WTC11 (cell line): ENCODE measurements around the gene MAML2. TPM values are rescaled to one million over a fixed set of nuclear protein-coding genes. Genes with fewer than 3 reads are reported as not detected.

Source experiments
- ATAC-seq: fragments of 200-7000 bp; cut with Tn5 transposase; 2 replicates; pipeline ENCODE4 v1.10.0; 2021; ENCODE audit warnings: mild to moderate bottlenecking, moderate library complexity
- CTCF ChIA-PET: fragments of 300-600 bp; sonication (Branson Sonifier 250); formaldehyde crosslinking; loops from one replicate; lab custom pipeline; 2021; ENCODE audit warnings: antibody characterized with exemption; lab: Charles Lee
- POLR2A ChIA-PET: fragments of 350-600 bp; sonication (Branson Sonifier 250); formaldehyde crosslinking; loops from one replicate; lab custom pipeline; 2021; ENCODE audit warnings: antibody characterized with exemption; lab: Charles Lee
- DNase-seq: peaks from one replicate; pipeline ENCODE4 v3.0.0; 2021; ENCODE audit warnings: low spot score
- H3K27ac Mint-ChIP-seq: 2 replicates; pipeline ENCODE4 v1.8.0; 2021; ENCODE audit warnings: mixed read lengths
- H3K27me3 Mint-ChIP-seq: 2 replicates; pipeline ENCODE4 v1.8.0; 2021; ENCODE audit warnings: low read depth, mild to moderate bottlenecking, moderate library complexity, mixed read lengths
- H3K36me3 Mint-ChIP-seq: 2 replicates; pipeline ENCODE4 v1.8.0; 2021; ENCODE audit warnings: mixed read lengths
- H3K4me1 Mint-ChIP-seq: 2 replicates; pipeline ENCODE4 v1.8.0; 2022; ENCODE audit warnings: mixed read lengths
- H3K4me3 Mint-ChIP-seq: 2 replicates; pipeline ENCODE4 v1.8.0; 2021; ENCODE audit warnings: mild to moderate bottlenecking, moderate library complexity, mixed read lengths
- H3K9me3 Mint-ChIP-seq: 2 replicates; pipeline ENCODE4 v1.8.0; 2021; ENCODE audit warnings: mixed read lengths
- CBFB ChIP-seq: sonication (generic); formaldehyde crosslinking; IDR thresholded peaks from 2 replicates; pipeline ENCODE4 v1.8.1; 2022; ENCODE audit warnings: mild to moderate bottlenecking, low read depth, missing genetic modification reagents
- CREB1 ChIP-seq: sonication (generic); formaldehyde crosslinking; IDR thresholded peaks from 2 replicates; pipeline ENCODE4 v1.8.0; 2023; ENCODE audit warnings: mild to moderate bottlenecking, missing genetic modification reagents
- CREM ChIP-seq: sonication (generic); formaldehyde crosslinking; IDR thresholded peaks from 2 replicates; pipeline ENCODE4 v1.8.1; 2022; ENCODE audit warnings: mild to moderate bottlenecking, missing genetic modification reagents, moderate library complexity
- ETV6 ChIP-seq: sonication (generic); formaldehyde crosslinking; IDR thresholded peaks from 2 replicates; pipeline ENCODE4 v1.8.1; 2022; ENCODE audit warnings: mild to moderate bottlenecking, missing genetic modification reagents
- GTF2I ChIP-seq: fragments of 250-450 bp; sonication (Bioruptor Pico); conservative IDR thresholded peaks from 2 replicates; pipeline ENCODE4 v1.4.0; 2021; ENCODE audit warnings: mild to moderate bottlenecking
- HMGA2 ChIP-seq: fragments of 250-450 bp; sonication (Bioruptor Pico); IDR thresholded peaks from 2 replicates; pipeline ENCODE4 v1.4.0; 2021; ENCODE audit warnings: mild to moderate bottlenecking, moderate library complexity
- JAZF1 ChIP-seq: fragments of 250-450 bp; sonication (Bioruptor Pico); IDR thresholded peaks from 2 replicates; pipeline ENCODE4 v1.9.0; 2021; ENCODE audit warnings: moderate library complexity, mild to moderate bottlenecking, inconsistent platforms
- JUN ChIP-seq: sonication (generic); formaldehyde crosslinking; IDR thresholded peaks from 2 replicates; pipeline ENCODE4 v1.8.0; 2023; ENCODE audit warnings: mild to moderate bottlenecking, missing genetic modification reagents
- RORB ChIP-seq: fragments of 250-450 bp; sonication (Bioruptor Pico); IDR thresholded peaks from 2 replicates; pipeline ENCODE4 v1.9.0; 2021; ENCODE audit warnings: mild to moderate bottlenecking
- SOX15 ChIP-seq: fragments of 250-450 bp; sonication (Bioruptor Pico); IDR thresholded peaks from 2 replicates; pipeline ENCODE4 v1.9.0; 2021; ENCODE audit warnings: mild to moderate bottlenecking
- TEAD1 ChIP-seq: sonication (generic); formaldehyde crosslinking; IDR thresholded peaks from 2 replicates; pipeline ENCODE4 v1.8.0; 2022; ENCODE audit warnings: mild to moderate bottlenecking, missing genetic modification reagents
- ZMAT4 ChIP-seq: fragments of 250-450 bp; sonication (Bioruptor Pico); IDR thresholded peaks from 2 replicates; pipeline ENCODE4 v1.9.0; 2021; ENCODE audit warnings: mild to moderate bottlenecking
- ZNF263 ChIP-seq: sonication (generic); formaldehyde crosslinking; IDR thresholded peaks from 2 replicates; pipeline ENCODE4 v1.8.1; 2022; ENCODE audit warnings: low read depth, mild to moderate bottlenecking, moderate library complexity, missing genetic modification reagents
- total RNA-seq: library from RNA; stranded (reverse); gene quantifications from 3 replicates; pipeline ENCODE4 v1.2.3, GENCODE V29; 2021
- TF ChIP-seq, protein P1 (sequence below): fragments of 200-600 bp; IDR thresholded peaks from 2 replicates; pipeline ENCODE4 v1.8.0; 2022; ENCODE audit warnings: antibody characterized with exemption
- TF ChIP-seq, protein P2 (sequence below): fragments of 250-450 bp; sonication (Bioruptor Pico); IDR thresholded peaks from 2 replicates; pipeline ENCODE4 v1.9.0; 2021; ENCODE audit warnings: mild to moderate bottlenecking

The MAML2 gene
- total RNA-seq, 1 experiment from 2014 or later: 8.1 TPM

GRCh38 chr11:96257972-96258934 is 84.7 kb downstream of the MAML2 start:
- no peak for TF ChIP-seq HMGA2
- TF ChIP-seq, protein P1, sequence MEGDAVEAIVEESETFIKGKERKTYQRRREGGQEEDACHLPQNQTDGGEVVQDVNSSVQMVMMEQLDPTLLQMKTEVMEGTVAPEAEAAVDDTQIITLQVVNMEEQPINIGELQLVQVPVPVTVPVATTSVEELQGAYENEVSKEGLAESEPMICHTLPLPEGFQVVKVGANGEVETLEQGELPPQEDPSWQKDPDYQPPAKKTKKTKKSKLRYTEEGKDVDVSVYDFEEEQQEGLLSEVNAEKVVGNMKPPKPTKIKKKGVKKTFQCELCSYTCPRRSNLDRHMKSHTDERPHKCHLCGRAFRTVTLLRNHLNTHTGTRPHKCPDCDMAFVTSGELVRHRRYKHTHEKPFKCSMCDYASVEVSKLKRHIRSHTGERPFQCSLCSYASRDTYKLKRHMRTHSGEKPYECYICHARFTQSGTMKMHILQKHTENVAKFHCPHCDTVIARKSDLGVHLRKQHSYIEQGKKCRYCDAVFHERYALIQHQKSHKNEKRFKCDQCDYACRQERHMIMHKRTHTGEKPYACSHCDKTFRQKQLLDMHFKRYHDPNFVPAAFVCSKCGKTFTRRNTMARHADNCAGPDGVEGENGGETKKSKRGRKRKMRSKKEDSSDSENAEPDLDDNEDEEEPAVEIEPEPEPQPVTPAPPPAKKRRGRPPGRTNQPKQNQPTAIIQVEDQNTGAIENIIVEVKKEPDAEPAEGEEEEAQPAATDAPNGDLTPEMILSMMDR: no peak
- no peak for TF ChIP-seq JAZF1 (CRISPR knock-in tag)
- TF ChIP-seq CREB1 (CRISPR knock-in tag): no peak
- TF ChIP-seq ZNF263 (CRISPR knock-in tag): no peak
- no peak for TF ChIP-seq GTF2I (CRISPR knock-in tag)
- no peak for TF ChIP-seq CREM
- TF ChIP-seq, protein P2, sequence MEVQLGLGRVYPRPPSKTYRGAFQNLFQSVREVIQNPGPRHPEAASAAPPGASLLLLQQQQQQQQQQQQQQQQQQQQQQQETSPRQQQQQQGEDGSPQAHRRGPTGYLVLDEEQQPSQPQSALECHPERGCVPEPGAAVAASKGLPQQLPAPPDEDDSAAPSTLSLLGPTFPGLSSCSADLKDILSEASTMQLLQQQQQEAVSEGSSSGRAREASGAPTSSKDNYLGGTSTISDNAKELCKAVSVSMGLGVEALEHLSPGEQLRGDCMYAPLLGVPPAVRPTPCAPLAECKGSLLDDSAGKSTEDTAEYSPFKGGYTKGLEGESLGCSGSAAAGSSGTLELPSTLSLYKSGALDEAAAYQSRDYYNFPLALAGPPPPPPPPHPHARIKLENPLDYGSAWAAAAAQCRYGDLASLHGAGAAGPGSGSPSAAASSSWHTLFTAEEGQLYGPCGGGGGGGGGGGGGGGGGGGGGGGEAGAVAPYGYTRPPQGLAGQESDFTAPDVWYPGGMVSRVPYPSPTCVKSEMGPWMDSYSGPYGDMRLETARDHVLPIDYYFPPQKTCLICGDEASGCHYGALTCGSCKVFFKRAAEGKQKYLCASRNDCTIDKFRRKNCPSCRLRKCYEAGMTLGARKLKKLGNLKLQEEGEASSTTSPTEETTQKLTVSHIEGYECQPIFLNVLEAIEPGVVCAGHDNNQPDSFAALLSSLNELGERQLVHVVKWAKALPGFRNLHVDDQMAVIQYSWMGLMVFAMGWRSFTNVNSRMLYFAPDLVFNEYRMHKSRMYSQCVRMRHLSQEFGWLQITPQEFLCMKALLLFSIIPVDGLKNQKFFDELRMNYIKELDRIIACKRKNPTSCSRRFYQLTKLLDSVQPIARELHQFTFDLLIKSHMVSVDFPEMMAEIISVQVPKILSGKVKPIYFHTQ: no peak
- ChIA-PET POLR2A (no interaction called here), CTCF (no interaction called here)
- no peak overlapping the region for H3K4me3 Mint-ChIP-seq
- no peaks in the 10 kb centered on the region for H3K27me3 Mint-ChIP-seq
- H3K27ac Mint-ChIP-seq: no peak overlapping the region
- no peaks in the 10 kb centered on the region; the same call in 1 of the 2 replicates for H3K36me3 Mint-ChIP-seq
- ATAC-seq (no peak), DNase-seq (no peak)
- no peaks in the 10 kb centered on the region for H3K9me3 Mint-ChIP-seq
- H3K4me1 Mint-ChIP-seq: peaks cover 57% of the 10 kb centered on the region

- Mint-ChIP-seq H3K27ac (no peak overlapping the region), H3K36me3 (no peaks in the 10 kb centered on the region; the same call in 1 of the 2 replicates), H3K4me3 (no peak overlapping the region), H3K4me1 (peaks cover 62% of the 10 kb centered on the region), H3K9me3 (no peaks in the 10 kb centered on the region), H3K27me3 (no peaks in the 10 kb centered on the region)
- ChIA-PET POLR2A (no interaction called here), CTCF (no interaction called here)
- ATAC-seq (no peak), DNase-seq (no peak)
- TF ChIP-seq ZMAT4 (no peak), JUN (no peak)
Observed at GRCh38 chr11:96257036-96257435, 86.0 kb downstream of the MAML2 start.

- Mint-ChIP-seq H3K4me3 (no peak overlapping the region), H3K27ac (peak overlapping the region; percentile 40), H3K27me3 (no peaks in the 10 kb centered on the region), H3K4me1 (peaks cover 62% of the 10 kb centered on the region), H3K36me3 (no peaks in the 10 kb centered on the region; the same call in 1 of the 2 replicates), H3K9me3 (no peaks in the 10 kb centered on the region)
- TF ChIP-seq SOX15 (CRISPR knock-in tag) (no peak), CBFB (CRISPR knock-in tag) (no peak), RORB (CRISPR knock-in tag) (no peak), TEAD1 (CRISPR knock-in tag) (no peak), ETV6 (CRISPR knock-in tag) (no peak)
- POLR2A ChIA-PET: no interaction called here
- ATAC-seq (no peak), DNase-seq (no peak)
- CTCF ChIA-PET: interaction anchor here (0.6 to 1.0 kb wide), 2 partner anchors 31 to 88 kb away, joined by 3 read pairs; no protein-coding TSS in a partner anchor
Observed at GRCh38 chr11:96256215-96257011, 86.6 kb downstream of the MAML2 start.
